ENCODE results near the gene AGAP1.
A peak's percentile ranks its signal among the peaks of the same experiment; 100 is the strongest.

The AGAP1 gene

GRCh38 chr2:235723371-235723770, 229.5 kb downstream of the AGAP1 start:
- no peak for DNase-seq

GRCh38 chr2:235723811-235724465, 230.1 kb downstream of the AGAP1 start:
- DNase-seq, result no peak

GRCh38 chr2:235725016-235725489, 231.2 kb downstream of the AGAP1 start:
- DNase-seq, result no peak

DNA sequence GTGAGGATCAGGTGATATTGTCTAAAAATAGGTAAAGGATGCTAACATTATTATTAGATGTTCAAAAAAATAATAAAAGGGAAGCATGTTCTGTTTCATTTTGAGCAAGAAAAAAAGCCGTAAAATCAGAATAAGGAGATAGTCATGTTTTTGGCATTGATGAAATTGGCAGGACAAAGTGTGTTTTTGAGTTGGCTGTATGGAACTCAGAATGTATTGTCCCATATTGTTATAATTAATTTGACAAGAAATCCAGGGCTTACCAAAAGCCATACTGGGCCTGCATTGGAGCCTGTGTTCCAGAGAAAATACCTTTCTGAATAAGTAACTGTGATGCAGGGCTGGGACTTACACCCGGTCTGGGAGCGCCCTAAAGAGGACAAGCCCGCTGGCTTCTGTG, 232.0 kb downstream of the AGAP1 start:
- DNase-seq, result no peak

DNA sequence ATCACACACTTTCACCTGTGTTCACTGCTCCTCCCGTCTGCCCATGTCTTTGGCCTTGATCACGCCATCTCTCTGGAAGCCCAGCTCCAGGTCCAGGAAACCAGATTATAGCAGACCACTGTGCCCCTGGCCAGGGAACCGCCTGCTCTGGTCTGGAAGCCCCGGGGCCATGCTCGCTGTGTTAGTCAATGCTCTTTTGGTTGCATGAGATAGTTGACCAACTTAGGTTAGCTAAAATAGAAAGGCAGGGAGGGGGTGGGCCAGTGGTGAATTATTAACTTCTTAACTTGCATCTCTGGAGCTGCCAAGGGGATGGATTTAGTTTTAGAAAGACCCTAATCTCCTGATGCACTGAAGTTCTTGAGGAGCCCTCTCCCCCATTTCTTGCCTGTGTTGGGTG, 232.7 kb downstream of the AGAP1 start:
- DNase-seq, result no peak

DNA sequence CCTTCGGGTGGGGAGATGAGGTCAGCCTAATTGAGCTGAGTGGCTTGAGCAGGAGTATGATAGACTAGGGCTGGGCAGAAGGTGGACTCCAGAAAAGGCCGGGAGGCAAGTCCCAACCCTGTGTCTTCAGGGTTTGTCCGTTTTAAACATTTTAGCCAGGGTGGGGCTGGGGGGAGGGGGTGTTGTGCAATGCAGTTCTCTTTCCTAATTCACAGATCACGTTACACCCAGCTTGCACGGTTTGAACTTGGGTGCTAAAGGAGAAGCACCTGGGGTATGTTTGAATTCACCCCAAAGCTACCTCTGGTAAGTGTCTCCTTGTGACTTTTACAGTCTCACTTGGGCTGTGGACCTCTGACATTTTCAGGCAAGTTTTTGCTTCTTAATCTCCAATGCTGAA, 233.3 kb downstream of the AGAP1 start:
- no peak for DNase-seq

DNA sequence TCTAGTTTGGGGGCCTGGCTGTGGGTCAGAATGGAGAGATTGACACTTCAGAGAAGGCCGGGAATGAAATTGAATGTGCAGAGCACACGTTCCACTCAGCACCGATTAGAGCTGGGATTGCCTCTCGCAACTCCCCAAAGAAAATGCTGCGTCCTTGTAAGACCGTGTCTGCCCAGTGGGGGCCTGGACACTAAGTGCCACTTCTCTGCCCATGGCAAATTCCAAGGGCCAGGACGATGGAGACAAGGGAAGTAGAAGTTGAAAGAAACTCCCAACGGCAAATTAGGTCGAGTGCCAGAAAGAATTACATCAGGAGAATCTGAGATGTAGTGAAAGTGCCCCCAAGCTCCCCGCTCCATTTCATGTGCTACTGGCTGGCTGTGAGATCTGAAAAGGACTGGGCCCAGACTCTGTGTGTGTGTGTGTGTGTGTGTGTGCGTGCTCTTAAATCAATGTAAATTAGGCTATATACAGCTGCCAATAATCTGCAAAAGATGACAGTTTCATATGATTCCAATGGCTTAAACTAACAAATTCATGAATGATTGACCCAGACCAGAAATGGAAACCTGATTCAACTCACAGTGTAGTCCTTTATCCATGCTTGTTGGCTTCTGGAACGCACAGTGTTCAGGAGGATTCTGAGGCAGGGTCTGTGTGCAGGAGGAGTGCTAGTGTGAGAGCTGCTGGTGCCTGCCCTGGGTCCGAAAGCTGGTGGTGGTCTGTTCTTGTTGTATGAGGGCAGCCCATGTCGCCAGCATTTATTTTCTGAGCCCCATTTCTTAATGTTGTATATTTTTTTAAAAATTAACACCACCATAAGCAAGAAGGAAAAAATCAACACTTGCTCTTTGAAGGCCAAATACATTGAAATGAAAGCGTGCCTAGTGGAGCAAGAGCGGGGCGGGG, 234.3 kb downstream of the AGAP1 start:
- no peak for DNase-seq

GRCh38 chr2:235728800-235729556, 235.1 kb downstream of the AGAP1 start:
- no peak for DNase-seq

DNA sequence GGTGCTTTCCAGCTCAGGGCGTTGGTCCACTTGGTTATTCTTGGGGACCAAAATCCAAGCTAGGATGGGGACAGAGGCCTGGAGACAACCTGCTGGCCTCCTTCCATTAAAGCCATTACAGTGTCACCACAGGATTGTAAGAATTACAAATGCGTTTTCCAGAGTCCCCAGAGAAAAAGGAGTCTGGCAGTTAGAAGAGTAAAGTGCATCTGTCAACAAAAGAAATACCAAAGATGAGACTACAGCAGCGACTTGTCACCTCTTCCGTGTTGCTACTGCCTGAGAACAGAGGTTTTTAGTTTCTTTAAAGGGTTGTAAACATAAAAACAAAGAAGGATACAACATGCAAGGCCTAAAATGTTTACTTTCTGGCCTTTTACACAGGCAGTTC, 235.7 kb downstream of the AGAP1 start:
- DNase-seq, result no peak

- DNase-seq, result no peak
Measured at GRCh38 chr2:235730115-235730514, 236.3 kb downstream of the AGAP1 start.

DNA sequence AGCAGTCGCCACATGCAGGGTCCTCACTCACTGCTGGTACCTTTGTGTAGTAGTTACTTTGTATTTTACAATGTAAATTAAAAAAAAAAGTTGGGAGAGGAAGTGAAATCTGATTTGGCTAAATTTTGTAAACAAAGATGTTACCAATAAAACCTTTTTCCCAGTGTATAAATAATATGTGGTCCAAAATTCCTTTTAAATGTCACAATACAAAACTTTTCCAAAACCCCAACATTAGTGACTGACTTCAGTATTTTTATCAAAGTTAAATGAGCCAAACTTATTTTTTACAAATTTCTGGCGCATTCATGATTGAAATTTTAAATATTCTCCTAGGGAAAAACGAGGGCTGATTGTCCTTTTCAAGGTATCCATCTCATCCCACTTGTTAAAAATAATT, 239.9 kb downstream of the AGAP1 start:
- no peak for DNase-seq

DNA sequence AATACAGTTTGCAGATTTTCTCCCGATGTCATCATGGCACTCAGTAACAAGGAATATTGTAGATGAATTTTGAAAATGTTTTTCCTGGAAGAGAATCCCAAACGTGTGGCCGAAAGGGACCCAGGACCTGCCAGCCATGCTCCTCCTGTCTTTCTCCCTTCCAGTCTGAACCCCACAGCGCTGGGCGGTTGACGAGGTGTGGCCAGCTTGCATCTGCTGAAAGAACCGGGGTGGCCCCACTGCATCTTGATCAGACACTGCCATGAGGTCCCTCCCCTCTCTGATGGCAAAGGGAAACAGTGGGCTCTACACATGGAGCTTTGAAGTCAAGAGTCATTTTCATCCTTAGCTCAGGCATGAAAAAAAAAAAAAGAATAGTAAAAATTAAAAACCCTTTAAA, 240.3 kb downstream of the AGAP1 start:
- DNase-seq, result no peak

DNA sequence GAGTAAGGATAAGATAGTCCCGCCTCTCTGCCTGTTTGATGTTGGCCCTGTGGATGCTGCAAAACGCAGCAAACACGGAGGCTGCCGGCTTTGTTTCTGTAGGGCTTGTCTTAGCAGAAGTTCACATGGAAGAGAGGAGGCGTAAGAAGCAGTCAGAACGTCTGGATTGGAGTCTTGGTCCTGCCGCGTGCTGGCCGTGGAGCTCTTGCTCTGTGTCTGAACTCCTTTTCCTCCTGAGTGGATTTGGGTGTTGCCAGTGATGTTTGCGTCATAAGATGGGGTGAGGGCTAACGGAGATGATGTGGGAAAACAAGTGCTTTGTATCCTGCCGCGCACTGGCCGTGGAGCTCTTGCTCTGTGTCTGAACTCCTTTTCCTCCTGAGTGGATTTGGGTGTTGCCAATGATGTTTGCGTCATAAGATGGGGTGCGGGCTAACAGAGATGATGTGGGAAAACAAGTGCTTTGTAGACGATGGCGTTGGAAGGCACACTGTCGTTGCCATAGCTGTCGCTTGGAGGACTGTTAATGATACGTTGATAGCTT, 240.9 kb downstream of the AGAP1 start:
- no peak for DNase-seq

DNA sequence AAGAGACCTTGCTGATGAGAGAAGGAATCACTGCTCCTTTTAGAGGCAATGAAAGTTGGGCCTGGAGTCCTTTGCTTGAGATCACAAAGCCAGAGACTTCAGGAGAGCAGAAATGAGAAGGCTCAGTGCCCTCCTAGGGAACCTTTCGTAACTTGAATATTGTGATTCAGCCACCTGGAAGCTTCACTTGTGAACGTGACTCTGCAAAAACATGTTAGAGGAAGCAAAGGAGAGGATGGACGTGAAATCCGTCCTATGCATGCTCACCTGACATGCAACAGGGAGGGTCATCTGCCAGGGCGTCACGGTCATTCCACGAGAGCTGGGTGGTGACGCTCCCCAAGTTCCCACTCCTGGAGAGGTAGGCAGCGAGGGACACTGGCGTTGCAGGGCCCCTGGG, 243.6 kb downstream of the AGAP1 start:
- no peak for DNase-seq

- DNase-seq, result no peak
Measured at GRCh38 chr2:235737840-235738239, 244.0 kb downstream of the AGAP1 start.

- DNase-seq, result no peak
Measured at GRCh38 chr2:235739704-235740415, 246.0 kb downstream of the AGAP1 start.

DNA sequence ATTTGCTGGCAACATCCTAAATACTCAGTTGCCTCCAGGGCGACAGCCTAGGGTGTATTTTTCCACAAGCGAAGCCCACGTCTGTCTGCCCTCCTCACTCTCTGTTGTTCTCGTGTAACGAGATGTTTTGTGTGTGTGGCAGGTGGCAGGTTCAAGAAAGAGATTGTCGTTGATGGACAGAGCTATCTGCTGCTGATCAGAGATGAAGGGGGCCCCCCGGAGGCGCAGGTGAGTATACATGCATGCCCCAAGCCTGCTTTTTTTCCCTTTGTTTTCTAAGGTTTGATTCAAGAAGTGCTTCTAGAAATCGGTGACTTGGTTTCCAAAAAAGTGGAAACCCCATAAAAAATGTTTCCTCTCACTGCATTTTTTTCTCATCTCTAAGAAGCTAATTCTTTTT, 247.0 kb downstream of the AGAP1 start:
- no peak for DNase-seq

DNA sequence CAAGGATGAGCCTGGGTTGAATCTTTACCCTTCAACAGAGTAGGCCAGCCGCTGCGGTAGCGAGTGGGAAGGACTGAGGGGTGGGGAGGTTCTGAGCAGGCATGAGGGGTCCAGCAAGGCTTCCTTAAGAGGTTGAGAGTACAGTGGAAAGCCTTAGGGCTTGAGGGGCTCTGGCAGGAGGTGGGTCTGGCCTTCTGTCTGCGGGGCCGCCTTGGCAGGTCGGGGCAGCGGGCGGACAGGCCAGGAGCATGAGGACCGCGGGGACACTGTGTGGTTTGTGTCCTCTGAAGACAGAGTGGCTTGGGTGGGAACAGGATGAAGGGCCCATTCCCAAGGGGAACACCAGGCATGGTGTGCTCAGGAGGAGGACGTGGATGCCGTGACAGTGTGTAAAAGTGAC, 250.3 kb downstream of the AGAP1 start:
- no peak for DNase-seq

DNA sequence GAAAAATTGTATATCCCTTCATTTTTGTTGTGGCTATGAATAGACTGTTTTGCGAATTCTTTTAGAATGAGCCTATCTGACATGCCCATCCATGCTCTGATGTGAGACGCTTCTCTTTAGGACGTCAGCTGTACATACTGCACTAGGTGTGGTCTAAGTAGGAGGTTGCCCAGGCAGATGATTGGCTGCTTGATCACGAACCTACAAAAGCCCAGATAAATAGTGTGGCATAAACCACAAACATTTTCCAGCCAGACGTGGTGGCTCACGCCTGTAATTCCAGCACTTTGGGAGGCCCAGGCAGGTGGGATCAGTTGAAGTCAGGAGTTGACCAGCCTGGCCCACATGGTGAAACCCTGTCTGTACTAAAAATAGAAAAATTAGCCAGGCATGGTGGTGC, 251.8 kb downstream of the AGAP1 start:
- no peak for DNase-seq

DNA sequence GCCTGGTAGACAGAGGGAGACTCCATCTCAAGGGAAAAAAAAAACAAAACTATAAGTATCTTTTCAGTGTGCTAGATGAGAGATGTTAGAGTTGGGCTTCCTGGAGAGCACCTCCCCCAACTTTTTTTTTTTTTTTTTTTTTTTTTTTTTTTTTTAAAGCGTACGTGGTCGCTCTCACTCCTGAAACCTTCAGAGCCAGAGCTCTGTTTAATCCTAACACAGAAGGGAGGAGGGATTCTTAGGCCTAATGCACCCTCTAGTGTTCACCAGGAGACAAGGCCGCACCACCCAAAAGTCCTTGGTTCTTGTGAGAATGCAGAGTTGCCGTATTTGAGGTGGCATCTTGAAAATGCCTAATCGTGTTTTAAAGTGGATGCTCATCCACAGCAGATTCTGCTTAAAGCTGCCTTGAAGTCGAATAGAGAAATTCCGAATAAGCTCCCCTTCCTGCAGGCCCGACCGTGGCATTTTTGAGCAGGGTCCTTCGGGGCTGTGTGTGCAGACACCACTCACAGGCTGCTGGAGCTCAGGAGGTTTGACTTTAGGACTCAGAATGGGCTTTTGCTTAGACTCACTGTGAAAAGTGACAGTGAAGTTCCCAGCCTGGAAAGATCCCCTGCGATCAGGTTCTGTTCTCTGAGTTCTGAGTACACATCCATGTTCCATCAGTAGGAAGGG, 252.6 kb downstream of the AGAP1 start:
- DNase-seq, result peak; percentile 12

GRCh38 chr2:235747001-235747785, 253.3 kb downstream of the AGAP1 start:
- DNase-seq, result no peak

Measured in stimulated activated CD4-positive, alpha-beta T cell treated with anti-CD3 and anti-CD28 coated beads, Interleukin-12 subunit alpha, Interleukin-12 subunit beta, amount 100 ng/mL, for 4 hours (primary cell).